Sigmoid colon (tissue), 7 donors: ENCODE data around the gene EPYC. TPM values are rescaled to one million over a fixed set of nuclear protein-coding genes. Genes with fewer than 3 reads are reported as not detected.

Experiments
- DNase-seq: peaks from one replicate; pipeline ENCODE4 v3.0.0-alpha.2; 2019
- H3K27ac ChIP-seq, 4 donors: fragments of 200-600 bp; sonication (generic); one replicate each; pipeline ENCODE4 v1.5.1; 2016 to 2019; ENCODE audit warnings: mild to moderate bottlenecking in 1 of 4
- H3K27me3 ChIP-seq, 3 donors: fragments of 200-600 bp; sonication (generic); one replicate each; pipeline ENCODE4 v1.5.1; 2019; ENCODE audit warnings: mild to moderate bottlenecking in 1 of 3
- H3K36me3 ChIP-seq, 4 donors: fragments of 200-600 bp; sonication (generic); one replicate each; pipeline ENCODE4 v1.5.1; 2016 to 2019
- H3K4me1 ChIP-seq, 4 donors: fragments of 200-600 bp; sonication (generic); one replicate each; pipeline ENCODE4 v1.5.1; 2017 to 2019
- H3K4me3 ChIP-seq, 4 donors: fragments of 200-600 bp; sonication (generic); one replicate each; pipeline ENCODE4 v1.5.1; 2017 to 2019; ENCODE audit warnings: mild to moderate bottlenecking in 2 of 4, moderate library complexity in 1 of 4
- H3K9me3 ChIP-seq, 4 donors: fragments of 200-600 bp in 3 of 4; sonication (generic) in 3 of 4; one replicate each; pipeline versions ENCODE4 v1.5.1 to v1.6.1; 2013 to 2019
- EP300 ChIP-seq, 4 donors: sonication (generic); formaldehyde crosslinking; IDR thresholded peaks; one replicate each; pipeline ENCODE4 v1.6.1; 2017; ENCODE audit warnings: antibody characterized with exemption in 4 of 4
- POLR2A ChIP-seq, 2 donors: fragments of 450-650 bp; IDR thresholded peaks; one replicate each; pipeline ENCODE4 v1.6.1; 2016; ENCODE audit warnings: antibody characterized with exemption in 2 of 2, mild to moderate bottlenecking in 2 of 2, moderate library complexity in 2 of 2
- POLR2AphosphoS5 ChIP-seq, 4 donors: sonication (generic); formaldehyde crosslinking; IDR thresholded peaks; one replicate each; pipeline ENCODE4 v1.6.1; 2017; ENCODE audit warnings: antibody characterized with exemption in 4 of 4
- WGBS, 2 donors: extraction: QIAGEN DNeasy Blood & Tissue Kit; methylation state at CpG; one replicate each; pipeline ENCODE4 v1.1.7; 2013; 5-methylcytosine and 5-hydroxymethylcytosine counted together
- intact Hi-C: fragments of 100-400 bp; cut with DNase I; formaldehyde crosslinking; loops from one replicate; pipeline ENCODE4 v1.15.1; 2023
- polyA plus RNA-seq, 3 donors: library from polyadenylated mRNA; stranded (reverse); fragments of 200-250 nt; gene quantifications; one replicate each; pipeline ENCODE4 v1.2.3, GENCODE V29; 2013
- total RNA-seq, 4 donors: library from RNA; depleted of rRNA; stranded (reverse); fragments of >200 nt; gene quantifications; one replicate each; pipeline ENCODE4 v1.1.0, GENCODE V29; 2016
- TF ChIP-seq, protein P1 (sequence below), 4 experiments: fragments of 450-650 bp in 3 of 4; fragments of 200-600 bp in 1 of 4; IDR thresholded peaks; one replicate each; pipeline ENCODE4 v1.5.1; 2016 to 2019; ENCODE audit warnings: antibody characterized with exemption in 4 of 4, mild to moderate bottlenecking in 3 of 4, moderate library complexity in 2 of 4
- donor health status: healthy with polysubstance abuse.
- donor health status: Bipolar disorder and iron deficiency.
- donor health status: healthy.

EPYC gene
- total and polyA plus RNA-seq, 7 donors, result 0.09 TPM; not detected in 6

GRCh38 chr12:90954921-90955320 lies 49.9 kb downstream of the EPYC start, which contains the start of gene CCER1:
TSS of gene CCER1 (minus strand) at chr12:90955176. CDS start at chr12:90954742, 434 bp downstream.
- WGBS, 2 donors, result 97% methylated on average over 22 of the region's 22 CpGs
- no peak for TF ChIP-seq EP300 (IDR thresholded peaks at IDR 0.05)
- TF ChIP-seq, protein P1, sequence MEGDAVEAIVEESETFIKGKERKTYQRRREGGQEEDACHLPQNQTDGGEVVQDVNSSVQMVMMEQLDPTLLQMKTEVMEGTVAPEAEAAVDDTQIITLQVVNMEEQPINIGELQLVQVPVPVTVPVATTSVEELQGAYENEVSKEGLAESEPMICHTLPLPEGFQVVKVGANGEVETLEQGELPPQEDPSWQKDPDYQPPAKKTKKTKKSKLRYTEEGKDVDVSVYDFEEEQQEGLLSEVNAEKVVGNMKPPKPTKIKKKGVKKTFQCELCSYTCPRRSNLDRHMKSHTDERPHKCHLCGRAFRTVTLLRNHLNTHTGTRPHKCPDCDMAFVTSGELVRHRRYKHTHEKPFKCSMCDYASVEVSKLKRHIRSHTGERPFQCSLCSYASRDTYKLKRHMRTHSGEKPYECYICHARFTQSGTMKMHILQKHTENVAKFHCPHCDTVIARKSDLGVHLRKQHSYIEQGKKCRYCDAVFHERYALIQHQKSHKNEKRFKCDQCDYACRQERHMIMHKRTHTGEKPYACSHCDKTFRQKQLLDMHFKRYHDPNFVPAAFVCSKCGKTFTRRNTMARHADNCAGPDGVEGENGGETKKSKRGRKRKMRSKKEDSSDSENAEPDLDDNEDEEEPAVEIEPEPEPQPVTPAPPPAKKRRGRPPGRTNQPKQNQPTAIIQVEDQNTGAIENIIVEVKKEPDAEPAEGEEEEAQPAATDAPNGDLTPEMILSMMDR (IDR thresholded peaks at IDR 0.05), result no peak
- no peak for TF ChIP-seq POLR2AphosphoS5 (IDR thresholded peaks at IDR 0.05)
- no peak for TF ChIP-seq POLR2A (IDR thresholded peaks at IDR 0.05)
- Histone ChIP-seq H3K27ac (no peak within 1 kb of the TSS), H3K9me3 (no peaks in the 10 kb centered on the region), H3K4me1 (no peaks in the 10 kb centered on the region), H3K27me3 (no peaks in the 10 kb centered on the region), H3K36me3 (no peaks in the 10 kb centered on the region), H3K4me3 (no peak within 1 kb of the TSS)
- intact Hi-C loops, result no loop called here
- DNase-seq, result no peak

GRCh38 chr12:90954428-90954827 lies 50.3 kb downstream of the EPYC start:
- Histone ChIP-seq H3K4me1 (no peaks in the 10 kb centered on the region), H3K27ac (no peak overlapping the region), H3K4me3 (no peak overlapping the region), H3K27me3 (no peaks in the 10 kb centered on the region), H3K9me3 (no peaks in the 10 kb centered on the region), H3K36me3 (no peaks in the 10 kb centered on the region)
- 97% methylated on average over 25 of the region's 25 CpGs for WGBS, 2 donors
- TF ChIP-seq, protein P1 (IDR thresholded peaks at IDR 0.05), result no peak
- no peak for TF ChIP-seq POLR2AphosphoS5 (IDR thresholded peaks at IDR 0.05)
- no peak for TF ChIP-seq POLR2A (IDR thresholded peaks at IDR 0.05)
- TF ChIP-seq EP300 (IDR thresholded peaks at IDR 0.05), result no peak
- intact Hi-C loops, result no loop called here
- no peak for DNase-seq

DNA sequence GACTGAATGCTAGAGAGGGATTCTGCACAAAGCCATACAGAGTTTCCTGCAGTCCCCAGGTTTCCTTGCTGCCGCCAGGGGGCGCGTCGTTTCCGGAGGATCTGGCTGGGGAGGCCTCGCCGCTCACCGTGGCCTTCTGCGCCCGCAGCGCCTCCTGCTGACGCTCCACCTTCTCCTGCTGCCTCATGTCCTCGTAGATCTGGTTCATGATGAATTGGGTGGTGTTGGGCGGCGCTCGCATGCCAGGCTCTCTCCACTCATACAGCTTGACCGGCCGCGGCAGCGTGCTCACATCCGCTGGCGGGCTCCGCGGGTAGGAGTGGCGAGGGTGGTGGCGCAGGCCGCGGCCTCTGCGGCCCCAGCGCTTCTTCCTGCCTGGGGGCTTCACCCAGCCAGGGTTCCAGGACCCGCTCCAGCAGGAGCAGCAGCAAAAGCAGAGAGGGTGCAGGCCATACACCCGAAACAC lies 50.8 kb downstream of the EPYC start:
- no peaks in the 10 kb centered on the region for H3K4me1 ChIP-seq
- H3K27me3 ChIP-seq, result no peaks in the 10 kb centered on the region
- H3K4me3 ChIP-seq, result no peak overlapping the region
- 84 to 91% methylated on average over 32 of the region's 32 CpGs for WGBS, 2 donors
- no peak for DNase-seq
- intact Hi-C loops, result no loop called here
- TF ChIP-seq POLR2AphosphoS5 (IDR thresholded peaks at IDR 0.05), result no peak
- TF ChIP-seq POLR2A (IDR thresholded peaks at IDR 0.05), result no peak
- no peak for TF ChIP-seq EP300 (IDR thresholded peaks at IDR 0.05)
- TF ChIP-seq, protein P1 (IDR thresholded peaks at IDR 0.05), result no peak
- no peaks in the 10 kb centered on the region for H3K9me3 ChIP-seq
- no peak overlapping the region for H3K27ac ChIP-seq
- H3K36me3 ChIP-seq, result no peaks in the 10 kb centered on the region

GRCh38 chr12:90951432-90952105 lies 53.2 kb downstream of the EPYC start:
- H3K4me1 ChIP-seq, result no peaks in the 10 kb centered on the region
- H3K27ac ChIP-seq, result no peak overlapping the region
- intact Hi-C loops, result no loop called here
- TF ChIP-seq POLR2AphosphoS5 (IDR thresholded peaks at IDR 0.05) (no peak), POLR2A (IDR thresholded peaks at IDR 0.05) (no peak), EP300 (IDR thresholded peaks at IDR 0.05) (no peak)
- TF ChIP-seq, protein P1 (IDR thresholded peaks at IDR 0.05), result no peak
- no peaks in the 10 kb centered on the region for H3K9me3 ChIP-seq
- DNase-seq, result no peak
- no peaks in the 10 kb centered on the region for H3K36me3 ChIP-seq
- H3K27me3 ChIP-seq, result no peaks in the 10 kb centered on the region
- H3K4me3 ChIP-seq, result no peak overlapping the region

GRCh38 chr12:90947869-90948268 lies 56.9 kb downstream of the EPYC start:
- 94 to 95% methylated on average over 7 of the region's 7 CpGs for WGBS, 2 donors
- Histone ChIP-seq H3K27me3 (no peaks in the 10 kb centered on the region), H3K36me3 (no peaks in the 10 kb centered on the region), H3K4me1 (no peaks in the 10 kb centered on the region), H3K4me3 (no peak overlapping the region), H3K27ac (no peak overlapping the region), H3K9me3 (no peaks in the 10 kb centered on the region)
- no peak for DNase-seq
- TF ChIP-seq POLR2A (IDR thresholded peaks at IDR 0.05) (no peak), EP300 (IDR thresholded peaks at IDR 0.05) (no peak)
- intact Hi-C loops, result no loop called here
